GM12874 (cell line): ENCODE data around the gene PRKCA.

ENCODE experiments used
- CTCF ChIP-seq: IDR thresholded peaks from 2 replicates; pipeline ENCODE4 v1.5.1; 2011; ENCODE audit warnings: low read depth, mild to moderate bottlenecking, control low read depth, low read length, moderate library complexity; ENCODE audit not compliant: insufficient read depth

Gene PRKCA

GRCh38 chr17:66627985-66628384 is 325.6 kb downstream of the PRKCA start:
- no peak for TF ChIP-seq CTCF

GRCh38 chr17:66629762-66630161 is 327.3 kb downstream of the PRKCA start:
- no peak for TF ChIP-seq CTCF

- TF ChIP-seq CTCF = no peak
These were observed 328.0 kb downstream of the PRKCA start for GRCh38 chr17:66630379-66630778.

GRCh38 chr17:66630828-66631472 is 328.5 kb downstream of the PRKCA start:
- no peak for TF ChIP-seq CTCF

GRCh38 chr17:66632731-66633130 is 330.3 kb downstream of the PRKCA start:
- no peak for TF ChIP-seq CTCF

- no peak for TF ChIP-seq CTCF
These were observed 331.0 kb downstream of the PRKCA start for GRCh38 chr17:66633317-66633965.

- no peak for TF ChIP-seq CTCF
These were observed 331.8 kb downstream of the PRKCA start for GRCh38 chr17:66634193-66634592.
